Measurements from ENCODE around the gene NFASC. TPM values are rescaled to one million over a fixed set of nuclear protein-coding genes. Genes with fewer than 3 reads are reported as not detected.

Gene NFASC
- total RNA-seq: 10 to 100 TPM in 1 of 2 donors, 1 to 10 TPM in 1; 8.2 to 23.2 TPM
- long read RNA-seq, partial matches to known transcripts: 0 of 1 reads
- long read RNA-seq, other reads (novel, unspliced or antisense): 1 of 1 reads

DNA sequence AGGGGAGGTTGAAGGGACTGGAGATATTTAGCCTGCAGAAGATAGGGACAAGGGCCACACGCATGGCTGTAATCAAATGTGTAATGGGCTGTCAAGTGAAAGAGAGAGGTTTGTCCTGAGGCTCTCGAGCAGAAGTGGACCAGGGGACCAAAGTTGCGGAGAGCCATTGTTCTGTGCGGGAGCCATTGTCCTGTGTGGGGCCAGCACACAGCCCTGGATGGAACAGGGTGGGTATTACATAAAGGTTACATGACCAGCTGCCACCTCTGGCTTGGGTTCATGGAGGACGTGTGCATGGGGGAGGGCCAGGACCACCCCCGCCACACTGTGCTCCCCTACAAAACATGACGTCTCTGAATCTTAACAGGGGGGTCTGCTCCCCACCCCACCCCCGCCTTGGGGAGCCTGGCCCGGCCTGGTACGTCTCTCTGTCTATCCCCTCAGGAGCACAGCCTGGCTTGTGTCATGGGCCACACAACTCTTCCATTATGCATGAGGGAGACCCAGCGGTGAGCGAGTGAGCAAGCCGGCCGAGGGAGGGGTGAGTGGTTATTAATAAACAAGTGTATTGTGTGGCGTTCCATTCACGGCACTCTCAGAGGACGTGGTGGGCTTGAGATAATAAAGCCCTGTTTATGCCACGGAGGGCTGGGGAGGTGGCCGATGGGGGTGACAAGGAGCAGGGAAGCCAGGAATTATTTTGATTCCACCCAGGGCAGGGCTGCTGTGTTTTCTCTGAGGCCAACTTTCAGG is at the start of gene NFASC:
Gene NFASC (plus strand): TSS at position 703 of the 753 bp plus-strand sequence. CDS start 73,454 bp downstream, outside the sequence.
- DNase-seq: no peak
- intact Hi-C loops (cut with DNase I, micrococcal nuclease): no loop called here
- no peak for ATAC-seq

DNA sequence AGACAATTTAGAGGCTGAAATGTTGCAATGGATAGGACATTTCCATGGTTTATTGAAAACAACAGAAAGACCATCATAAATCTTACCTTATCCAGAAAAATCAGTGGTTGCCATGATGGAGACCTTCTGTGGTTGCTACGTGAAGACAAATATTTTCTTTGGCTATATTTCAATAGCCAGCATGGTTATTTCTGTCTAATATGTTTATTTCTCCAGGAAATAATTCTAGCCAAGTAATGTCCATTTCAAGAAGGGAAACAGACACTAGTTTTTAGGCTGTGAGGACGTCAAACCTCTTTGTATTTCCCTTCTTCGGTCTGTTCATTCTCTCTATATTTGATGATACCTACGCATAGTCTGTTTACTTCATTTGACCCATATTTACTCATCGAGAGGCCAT is 49.2 kb upstream of the NFASC start:
- no peak for ATAC-seq
- no peak for DNase-seq
- intact Hi-C loops (cut with DNase I, micrococcal nuclease): no loop called here

DNA sequence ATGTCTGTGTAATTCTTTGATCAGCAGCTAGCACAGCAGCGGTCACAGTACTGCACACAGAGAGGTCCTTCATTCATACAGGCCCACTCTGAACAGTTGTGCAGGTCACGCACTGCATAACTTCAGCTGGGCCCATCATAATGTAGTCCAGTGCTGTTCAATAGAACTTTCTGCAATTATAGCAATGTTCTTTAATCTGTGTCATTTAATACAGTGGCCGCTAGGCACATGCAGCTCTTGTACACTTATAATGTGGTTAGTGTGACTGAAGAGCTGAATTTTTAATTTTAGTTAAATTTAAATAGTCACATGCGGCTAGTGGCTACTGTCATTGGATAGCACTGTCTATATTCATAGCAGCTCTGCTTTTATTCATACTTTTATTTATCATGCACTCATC is 48.7 kb upstream of the NFASC start:
- ATAC-seq: no peak
- intact Hi-C loops (cut with DNase I, micrococcal nuclease): no loop called here
- DNase-seq: no peak

DNA sequence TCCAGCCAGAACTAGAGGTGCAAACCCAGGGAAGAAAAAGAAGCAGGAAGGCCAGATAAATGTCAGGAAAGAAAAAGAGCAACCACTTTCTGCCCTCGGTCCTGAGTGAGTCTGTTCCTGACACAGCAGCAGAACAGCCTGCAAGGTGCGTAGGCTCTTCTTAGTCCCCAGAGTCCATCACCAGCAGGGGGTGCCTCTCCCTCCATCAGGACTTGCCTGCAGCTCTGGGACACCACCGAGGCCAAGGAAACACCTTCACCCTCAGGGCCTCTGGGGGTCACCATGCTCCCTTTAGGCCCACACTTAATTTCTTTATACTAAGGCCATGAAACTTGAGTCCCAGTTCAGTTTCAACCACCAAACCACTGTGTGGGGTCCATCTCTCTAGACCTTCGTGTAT is 43.7 kb upstream of the NFASC start:
- DNase-seq (peak in 1 of 2 donors; percentile 55), ATAC-seq (no peak)
- intact Hi-C loops (cut with DNase I, micrococcal nuclease): no loop called here

DNA sequence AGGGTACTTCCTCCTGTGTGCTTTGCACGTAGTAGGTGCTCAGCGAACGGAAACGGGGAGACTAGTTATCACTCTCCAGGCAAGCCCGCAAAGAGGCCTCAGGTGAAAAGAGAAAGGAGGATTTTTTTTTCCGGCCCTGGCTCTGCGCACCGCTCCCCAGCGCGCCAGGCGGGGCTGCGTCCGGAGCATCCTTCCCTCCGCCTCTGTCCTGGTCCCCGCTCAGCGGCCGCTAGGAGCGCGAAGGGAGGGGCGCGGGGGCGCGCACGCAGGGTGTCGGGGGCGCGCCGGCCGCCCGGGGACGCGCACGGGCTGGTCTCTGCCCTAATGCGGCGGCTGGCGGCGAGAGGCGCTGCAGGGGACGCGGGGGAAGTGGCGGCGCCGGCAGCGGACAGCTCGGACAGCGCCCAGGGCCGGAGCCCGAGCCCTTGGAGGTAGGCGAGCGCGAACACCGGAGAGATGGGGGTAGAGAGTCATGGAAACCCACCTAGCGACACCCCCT is 42.3 kb upstream of the NFASC start:
- peak; percentile 99 for ATAC-seq
- intact Hi-C loops (cut with DNase I, micrococcal nuclease): no loop called here
- DNase-seq: peak; percentile 42 to 69

DNA sequence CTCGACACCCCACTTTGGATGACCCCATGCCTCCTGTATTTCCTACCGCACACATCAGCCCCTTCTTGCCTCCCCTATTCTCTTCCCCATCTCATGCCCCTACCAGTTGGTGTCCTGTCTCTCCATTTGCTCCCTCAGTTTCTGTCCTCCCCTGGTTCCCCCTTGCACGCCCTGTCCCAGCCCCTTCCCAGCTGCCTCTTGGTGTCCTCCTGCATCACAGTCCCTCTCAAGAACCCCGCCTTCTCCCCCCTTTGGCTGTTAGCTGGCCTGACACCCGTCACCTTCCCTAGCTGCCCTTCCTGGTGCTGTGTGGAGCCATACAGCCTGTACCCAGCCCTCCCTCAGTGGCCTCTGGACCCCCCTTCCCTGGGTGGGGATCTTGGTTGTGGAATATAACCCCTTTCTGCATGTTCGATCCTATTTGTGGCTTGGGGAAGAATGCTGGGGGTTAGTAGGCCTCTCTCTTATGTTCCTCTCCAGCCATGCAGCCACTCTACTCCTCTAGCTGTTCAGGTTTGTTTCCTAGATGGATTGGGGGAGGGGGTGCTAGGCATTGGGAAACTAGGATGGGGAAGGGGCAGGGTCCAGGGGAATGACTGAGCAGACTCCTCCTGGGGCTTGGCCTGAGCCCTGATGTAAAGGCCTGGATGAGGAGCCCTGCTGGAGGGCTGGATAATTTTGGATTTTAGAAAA is 41.4 kb upstream of the NFASC start:
- ATAC-seq (no peak), DNase-seq (no peak)
- intact Hi-C loops (cut with DNase I, micrococcal nuclease): no loop called here

DNA sequence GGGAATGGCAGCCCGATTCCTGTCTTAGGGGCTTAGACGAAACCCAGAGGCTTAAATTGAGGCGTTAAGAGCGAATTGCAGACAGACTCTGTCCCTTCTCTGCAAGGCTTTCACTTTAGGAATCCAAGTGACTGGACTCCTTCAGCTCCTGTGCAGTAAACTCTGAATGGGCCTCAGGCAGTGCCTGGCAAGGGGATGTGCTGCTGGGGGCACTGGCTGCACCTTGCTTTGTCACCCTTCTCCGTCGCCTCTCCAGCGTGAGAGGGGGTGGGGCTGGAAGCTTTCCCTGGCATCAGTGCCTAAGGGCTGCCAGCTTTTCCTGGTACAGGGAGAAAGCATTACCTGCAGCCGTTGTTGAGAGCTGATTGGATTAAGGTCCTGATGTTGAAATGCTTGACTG is 39.9 kb upstream of the NFASC start:
- ATAC-seq (no peak), DNase-seq (peak in 1 of 2 donors; percentile 7)
- intact Hi-C loops (cut with DNase I, micrococcal nuclease): loop anchor here in 1 of 2 donors (10.0 kb wide), 1 partner anchor 104 kb away; no protein-coding TSS in a partner anchor

DNA sequence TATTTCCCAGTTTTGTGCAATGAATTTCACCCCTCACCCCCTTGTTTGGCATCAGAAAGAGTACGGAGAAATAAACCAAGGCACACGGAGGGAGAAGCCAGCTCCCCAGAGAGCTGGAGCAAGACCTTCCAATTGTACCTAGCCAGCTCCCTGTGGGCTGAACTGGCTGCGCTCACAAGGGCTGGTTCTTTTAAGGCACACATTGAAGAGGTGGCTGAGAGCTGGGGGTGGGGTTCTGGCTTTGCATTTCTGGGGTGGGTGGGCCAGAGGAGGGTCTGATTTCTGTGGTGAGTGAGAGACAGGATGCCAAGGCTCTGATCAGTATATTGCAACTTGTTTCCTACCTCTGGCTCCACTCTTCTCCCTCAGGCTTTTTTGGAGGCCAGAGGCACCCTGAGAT is 39.5 kb upstream of the NFASC start:
- ATAC-seq (no peak), DNase-seq (no peak)
- intact Hi-C loops (cut with DNase I, micrococcal nuclease): loop anchor here in 1 of 2 donors (10.0 kb wide), 1 partner anchor 104 kb away; no protein-coding TSS in a partner anchor

DNA sequence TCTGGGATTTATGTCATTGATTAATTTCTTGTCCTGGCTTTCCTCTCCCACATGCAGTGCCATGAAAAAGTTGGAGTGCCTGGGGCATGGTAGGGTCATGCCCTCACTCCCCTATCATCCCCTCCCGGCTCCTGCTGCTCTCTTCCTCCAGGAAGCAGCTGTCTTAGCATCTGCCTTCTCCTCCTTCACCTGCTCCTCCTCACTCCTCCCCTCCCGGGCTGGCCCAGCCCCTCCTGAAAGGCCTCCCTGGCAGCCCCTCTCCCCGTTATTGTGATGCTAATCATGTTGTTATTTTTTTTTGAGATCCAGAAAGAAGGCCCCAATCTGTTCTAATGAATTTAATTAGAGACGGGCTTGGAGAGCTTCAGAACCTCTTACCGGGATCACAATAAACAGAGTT is 36.3 kb upstream of the NFASC start:
- no peak for DNase-seq
- no peak for ATAC-seq
- intact Hi-C loops (cut with DNase I, micrococcal nuclease): loop anchor here in 1 of 2 donors (10.0 kb wide), 1 partner anchor 100 kb away; no protein-coding TSS in a partner anchor

DNA sequence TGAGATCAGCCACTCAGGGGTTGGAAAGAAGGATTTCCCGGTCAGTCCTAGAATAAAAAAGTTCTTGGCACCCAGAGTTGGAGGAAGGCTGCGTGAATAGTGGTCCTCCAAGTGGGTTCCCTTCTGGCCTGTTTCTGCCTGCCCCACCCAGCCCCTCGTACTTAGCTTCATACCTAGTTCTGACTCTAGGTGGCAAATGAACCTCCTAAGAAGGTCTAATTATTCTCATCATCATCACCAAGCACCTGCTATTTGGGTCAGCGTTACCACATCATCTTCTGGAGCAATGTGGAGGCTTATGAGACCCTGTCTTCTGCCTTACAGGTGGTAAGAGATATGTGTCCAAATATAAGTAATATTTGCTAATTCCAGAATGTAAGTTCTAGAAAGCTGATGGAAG is 35.9 kb upstream of the NFASC start:
- DNase-seq: no peak
- ATAC-seq: no peak
- intact Hi-C loops (cut with DNase I, micrococcal nuclease): loop anchor here in 1 of 2 donors (10.0 kb wide), 1 partner anchor 100 kb away; no protein-coding TSS in a partner anchor

DNA sequence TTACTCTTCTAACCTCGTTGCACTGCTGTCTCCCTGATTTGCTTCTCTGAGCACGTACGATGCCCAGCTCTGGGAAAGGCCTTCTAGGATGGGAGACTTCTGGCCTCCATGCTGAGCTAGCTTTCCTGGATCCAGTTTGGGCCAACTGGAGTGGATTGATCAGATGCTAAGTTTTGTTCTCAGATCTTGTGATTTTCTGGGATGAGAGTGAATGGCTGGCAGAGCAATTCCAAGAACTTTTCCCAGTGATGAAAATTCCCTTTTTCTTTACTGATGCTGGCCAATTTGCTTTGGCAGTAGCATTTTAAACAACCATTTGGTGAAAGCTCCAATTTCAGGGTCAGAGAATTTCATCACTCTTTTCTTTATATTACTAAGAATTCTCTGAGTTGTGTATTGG is 34.9 kb upstream of the NFASC start:
- intact Hi-C loops (cut with DNase I, micrococcal nuclease): loop anchor here in 1 of 2 donors (10.0 kb wide), 1 partner anchor 99 kb away; no protein-coding TSS in a partner anchor
- no peak for ATAC-seq
- DNase-seq: no peak

DNA sequence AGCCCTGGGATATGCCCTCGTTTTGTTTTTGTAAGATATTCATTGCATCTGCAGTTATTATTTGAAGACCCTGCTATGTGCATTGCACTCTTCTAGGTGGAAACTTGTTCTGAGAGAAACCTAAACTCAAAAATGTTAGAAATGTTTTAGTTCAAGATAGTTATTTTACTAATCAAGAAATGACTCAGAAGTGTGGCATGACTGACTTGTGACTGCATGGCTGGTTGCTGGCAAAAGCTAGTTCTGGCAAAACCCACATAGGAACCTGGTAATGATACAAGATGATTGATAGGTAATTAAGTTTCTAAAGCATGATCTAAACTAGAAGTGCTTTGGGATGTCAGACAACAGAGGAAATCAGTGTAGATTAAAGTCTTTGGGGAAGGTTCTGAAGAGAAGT is 33.8 kb upstream of the NFASC start:
- DNase-seq (no peak), ATAC-seq (no peak)
- intact Hi-C loops (cut with DNase I, micrococcal nuclease): loop anchor here in 1 of 2 donors (10.0 kb wide), 1 partner anchor 98 kb away; no protein-coding TSS in a partner anchor

DNA sequence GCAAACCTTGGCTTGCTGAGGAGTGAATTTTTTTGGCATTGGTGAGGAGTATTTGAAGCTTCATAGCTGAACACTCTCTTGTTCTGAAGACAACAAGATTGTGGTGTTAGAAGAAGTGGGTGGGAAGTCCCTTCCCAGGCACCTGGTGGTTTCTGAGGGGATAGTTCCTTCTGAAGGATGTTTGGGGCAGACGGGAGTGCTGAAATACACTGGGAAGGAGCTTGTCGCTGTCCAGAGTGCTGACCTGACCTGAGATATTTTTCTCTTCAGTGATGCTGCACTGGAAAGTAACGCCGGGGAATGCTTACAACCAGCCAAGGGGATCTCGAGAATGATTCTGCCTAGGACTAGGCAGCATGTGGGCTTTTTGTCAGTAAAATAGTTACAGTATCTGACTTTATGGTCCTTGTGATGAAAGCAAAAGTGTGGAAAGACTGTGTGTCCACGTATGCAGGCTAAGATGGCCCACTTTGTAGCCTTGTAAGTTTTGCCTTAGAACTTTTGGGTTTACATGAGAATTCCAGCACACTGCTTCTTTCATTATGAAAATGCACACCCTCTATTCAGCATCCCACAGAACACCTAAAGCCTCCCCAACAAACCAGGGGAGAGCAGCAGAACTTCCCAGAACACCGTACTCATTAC is 33.1 kb upstream of the NFASC start:
- peak; percentile 52 for ATAC-seq
- intact Hi-C loops (cut with DNase I, micrococcal nuclease): loop anchor here in 1 of 2 donors (10.0 kb wide), 1 partner anchor 97 kb away; no protein-coding TSS in a partner anchor
- peak in 1 of 2 donors; percentile 63 for DNase-seq

DNA sequence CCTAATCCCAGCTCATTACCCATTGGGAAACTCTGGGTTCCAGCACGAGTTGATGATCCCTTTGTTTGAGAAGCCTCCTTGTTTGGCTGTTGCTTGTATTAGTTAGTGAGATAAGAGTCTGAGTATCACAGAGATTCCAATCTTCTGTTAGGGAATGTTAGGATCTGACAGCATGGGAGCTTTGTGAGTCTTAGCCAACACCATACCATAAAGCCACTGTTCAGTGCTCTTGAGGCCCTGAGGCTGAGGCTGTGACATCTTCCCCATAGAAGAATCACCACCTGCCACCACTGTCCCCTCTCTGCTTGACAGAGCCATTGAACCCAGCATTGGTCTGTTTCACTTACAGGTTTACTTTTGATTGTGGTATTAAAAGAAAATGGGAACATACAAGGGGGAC is 29.3 kb upstream of the NFASC start:
- no peak for DNase-seq

DNA sequence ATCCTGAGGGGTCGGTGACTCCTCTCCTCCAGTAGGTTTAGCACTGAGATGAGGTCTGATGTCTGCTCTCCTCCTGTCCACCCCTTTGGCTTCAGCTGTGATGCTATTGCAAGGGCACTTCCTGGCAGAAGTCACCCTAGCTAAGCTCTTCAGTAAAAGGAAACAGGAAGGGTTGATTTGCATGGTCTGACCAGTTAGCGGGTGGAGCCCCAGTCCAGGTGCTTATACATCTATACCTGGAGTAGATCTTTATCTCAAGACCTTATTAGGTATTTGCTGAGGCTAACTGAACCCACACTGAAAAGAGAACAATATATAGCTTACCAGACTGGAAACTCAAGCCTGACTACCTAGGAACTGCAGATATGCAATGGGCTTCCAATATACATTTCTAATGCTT is 28.9 kb upstream of the NFASC start:
- ATAC-seq: peak; percentile 68

More for the DNA sequence above, 29.3 kb upstream of the NFASC start:
- intact Hi-C loops (cut with DNase I, micrococcal nuclease): no loop called here
- ATAC-seq: no peak

DNA sequence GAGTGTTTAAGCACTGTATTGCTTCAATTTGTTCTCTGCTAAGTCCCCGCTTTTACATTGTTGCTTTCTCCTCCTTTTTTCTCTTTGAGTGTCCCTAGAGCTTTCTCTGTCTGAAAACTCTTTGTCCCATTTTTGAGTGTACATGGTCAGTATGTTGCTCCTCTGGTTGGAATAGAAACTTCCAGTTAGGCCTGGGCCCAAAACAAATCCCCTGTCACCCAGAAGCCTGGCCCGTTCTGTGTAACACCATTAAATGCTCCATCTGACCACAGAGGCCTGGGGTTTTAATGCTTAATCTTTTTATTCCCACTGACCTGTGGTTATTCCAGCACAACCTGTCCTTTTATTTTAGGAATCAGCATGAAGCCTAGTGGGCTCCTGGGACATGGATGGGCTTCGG is 28.3 kb upstream of the NFASC start:
- DNase-seq: no peak
- intact Hi-C loops (cut with DNase I, micrococcal nuclease): no loop called here
- no peak for ATAC-seq

More for the DNA sequence above, 28.9 kb upstream of the NFASC start:
- intact Hi-C loops (cut with DNase I, micrococcal nuclease): no loop called here
- peak in 1 of 2 donors; percentile 7 for DNase-seq

DNA sequence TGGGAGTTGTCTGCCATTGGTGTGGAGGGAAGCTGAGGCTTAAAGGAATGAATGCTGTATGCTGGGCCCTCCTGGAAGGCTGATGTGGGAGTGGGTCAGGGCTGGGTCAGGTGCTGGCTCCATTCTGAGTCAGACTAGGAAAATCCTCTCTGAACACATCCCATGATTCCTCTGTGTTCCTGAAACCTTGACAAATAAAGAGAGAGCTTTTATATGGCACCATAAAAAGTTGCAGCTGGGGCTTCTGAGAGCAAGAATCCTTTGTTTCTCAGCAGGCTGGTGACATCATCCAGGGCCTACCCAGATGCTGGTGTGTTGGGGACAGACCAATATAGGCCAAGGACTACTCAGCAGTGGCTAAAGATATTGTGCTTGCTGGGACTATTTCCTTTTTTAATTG is 27.8 kb upstream of the NFASC start:
- ATAC-seq (peak; percentile 95), DNase-seq (peak; percentile 33 to 75)
- intact Hi-C loops (cut with DNase I, micrococcal nuclease): no loop called here

DNA sequence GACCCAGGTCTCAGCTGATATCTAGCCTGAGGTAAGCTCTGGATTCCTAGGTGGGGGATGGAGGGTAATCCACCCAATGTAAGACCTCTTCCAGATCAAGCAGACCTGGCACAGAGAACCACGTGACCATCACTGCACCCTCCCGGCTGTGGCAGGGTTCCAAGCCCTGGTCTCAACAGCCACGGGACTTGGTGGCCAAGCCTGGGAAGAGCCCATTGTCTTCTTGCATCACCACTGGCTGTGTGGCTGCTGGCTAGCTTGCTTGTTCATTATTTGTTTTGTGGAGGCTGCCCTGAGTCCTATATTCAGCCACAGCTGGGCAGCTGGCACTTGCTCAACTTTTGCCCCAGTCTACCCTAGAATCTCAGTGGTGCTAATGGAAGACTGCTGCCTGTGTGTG is 24.1 kb upstream of the NFASC start:
- intact Hi-C loops (cut with DNase I, micrococcal nuclease): no loop called here
- DNase-seq: no peak
- ATAC-seq: no peak

DNA sequence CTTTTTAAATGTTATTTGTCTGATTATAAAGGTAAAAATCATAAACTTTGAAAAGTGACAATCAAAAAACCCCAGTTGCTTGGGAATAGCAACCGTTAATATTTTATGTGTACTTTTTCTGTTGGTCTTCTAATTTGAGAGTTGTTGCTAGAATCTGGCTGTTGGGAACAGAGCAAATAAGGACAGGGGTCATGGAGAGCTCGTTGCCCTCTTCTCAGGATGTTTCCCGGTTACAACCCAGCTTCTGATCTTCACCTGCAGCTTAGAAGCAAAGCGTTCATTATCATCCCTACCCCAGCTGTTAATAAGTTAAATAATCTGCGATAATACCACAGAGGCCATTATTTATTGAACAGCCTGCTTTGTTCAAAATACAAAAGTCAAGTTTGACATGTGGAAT is 22.1 kb upstream of the NFASC start:
- no peak for DNase-seq
- ATAC-seq: no peak
- intact Hi-C loops (cut with DNase I, micrococcal nuclease): no loop called here

Data from left colon (tissue), 2 donors.